ENCODE measurements around the gene SLC7A1. TPM values are rescaled to one million over a fixed set of nuclear protein-coding genes. Genes with fewer than 3 reads are reported as not detected.

The SLC7A1 gene
- total and polyA plus RNA-seq, 2 of the 13 experiments (the other 11 are each of a cell fraction or from before 2014, with no cell fraction given): 14.5 to 15.3 TPM

DNA sequence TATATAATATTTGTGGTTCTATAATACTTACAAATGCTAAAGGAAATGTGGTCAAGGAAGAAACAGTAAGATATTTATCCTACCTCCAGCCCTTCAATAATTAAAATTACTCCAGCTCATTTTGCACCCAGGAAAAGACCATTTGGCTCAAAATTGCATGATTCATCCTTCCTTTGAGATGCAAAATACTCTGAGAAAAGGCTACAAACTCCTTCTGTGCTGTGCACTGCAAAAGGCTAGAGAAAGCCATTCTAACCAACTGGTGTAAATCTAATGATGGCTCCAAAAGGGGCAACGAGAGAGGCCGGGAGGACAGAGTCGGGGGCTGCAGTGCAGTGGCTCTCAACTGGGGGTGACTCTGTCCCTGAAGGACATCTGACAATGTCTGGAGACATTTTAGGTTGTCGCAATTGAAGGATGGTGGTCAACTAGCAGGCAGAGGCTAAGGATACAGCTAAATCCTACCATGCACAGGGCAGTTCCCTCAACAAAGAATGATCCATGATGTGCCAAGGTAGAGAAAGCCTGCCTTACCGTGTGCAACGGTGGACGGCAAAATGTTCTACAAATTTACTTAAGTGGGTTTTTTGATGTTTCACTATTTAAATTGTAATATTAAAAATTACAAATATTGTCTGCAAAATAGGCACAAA lies 32.6 kb downstream of the SLC7A1 start:
- 98% methylated on average over 7 of the region's 7 CpGs for WGBS (ENCODE audit: low lambda C conversion rate)
- no peak for DNase-seq (ENCODE audit: low spot score)
- Histone ChIP-seq H3K4me1 (ENCODE audit: insufficient read depth, low read length) (peaks cover 9% of the 10 kb centered on the region; the same call in 1 of the 2 replicates), H3K4me2 (ENCODE audit: low read depth, low read length) (no peak overlapping the region), H3K27ac (ENCODE audit: extremely low read length, insufficient read depth, low read length) (no peak overlapping the region), H3K36me3 (replicated peaks in 1 of 2; ENCODE audit: control insufficient read depth in 1 of 2, insufficient read depth in 2 of 2, low read length in 2 of 2) (no peaks in the 10 kb centered on the region; a peak in 1 of 5 replicates), H3K9me3 (ENCODE audit: low read length) (no peaks in the 10 kb centered on the region), H3K9ac (ENCODE audit: insufficient read depth, low read depth, low read length) (no peak overlapping the region), H3K27me3 (ENCODE audit: control insufficient read depth in 1 of 2, insufficient read depth in 2 of 2, low read length in 2 of 2) (no peaks in the 10 kb centered on the region), H2AFZ (ENCODE audit: low read length) (no peak overlapping the region), H3K4me3 (replicated peaks in 1 of 3; ENCODE audit: insufficient read depth in 1 of 3, low read depth in 2 of 3, low read length in 3 of 3) (no peak overlapping the region), H4K20me1 (ENCODE audit: insufficient read depth, low read length) (peaks cover 51% of the 10 kb centered on the region), H3K79me2 (ENCODE audit: insufficient read depth, low read length) (peaks cover 71% of the 10 kb centered on the region)
- BruUV-seq (replicated peaks): no TSS peak
- no peak for ATAC-seq
- intact Hi-C loops (cut with micrococcal nuclease; ENCODE audit: unreplicated experiment) (no loop called here), in situ Hi-C loops (cut with HindIII; ENCODE audit: extremely low pct_ligation_motif_present, low pct_unique_long_range_greater_than_20kb) (no loop called here)
- ChIA-PET POLR2A (no interaction called here), CTCF (ENCODE audit: low intra/inter-chr PET ratio, low total read pairs) (no interaction called here)
- no peak for FAIRE-seq
- TF ChIP-seq, protein P1, sequence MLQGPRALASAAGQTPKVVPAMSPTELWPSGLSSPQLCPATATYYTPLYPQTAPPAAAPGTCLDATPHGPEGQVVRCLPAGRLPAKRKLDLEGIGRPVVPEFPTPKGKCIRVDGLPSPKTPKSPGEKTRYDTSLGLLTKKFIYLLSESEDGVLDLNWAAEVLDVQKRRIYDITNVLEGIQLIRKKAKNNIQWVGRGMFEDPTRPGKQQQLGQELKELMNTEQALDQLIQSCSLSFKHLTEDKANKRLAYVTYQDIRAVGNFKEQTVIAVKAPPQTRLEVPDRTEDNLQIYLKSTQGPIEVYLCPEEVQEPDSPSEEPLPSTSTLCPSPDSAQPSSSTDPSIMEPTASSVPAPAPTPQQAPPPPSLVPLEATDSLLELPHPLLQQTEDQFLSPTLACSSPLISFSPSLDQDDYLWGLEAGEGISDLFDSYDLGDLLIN (CRISPR knock-in tag; IDR thresholded peaks at IDR 0.05; ENCODE audit: borderline replicate concordance): no peak
- TF ChIP-seq, protein P2, sequence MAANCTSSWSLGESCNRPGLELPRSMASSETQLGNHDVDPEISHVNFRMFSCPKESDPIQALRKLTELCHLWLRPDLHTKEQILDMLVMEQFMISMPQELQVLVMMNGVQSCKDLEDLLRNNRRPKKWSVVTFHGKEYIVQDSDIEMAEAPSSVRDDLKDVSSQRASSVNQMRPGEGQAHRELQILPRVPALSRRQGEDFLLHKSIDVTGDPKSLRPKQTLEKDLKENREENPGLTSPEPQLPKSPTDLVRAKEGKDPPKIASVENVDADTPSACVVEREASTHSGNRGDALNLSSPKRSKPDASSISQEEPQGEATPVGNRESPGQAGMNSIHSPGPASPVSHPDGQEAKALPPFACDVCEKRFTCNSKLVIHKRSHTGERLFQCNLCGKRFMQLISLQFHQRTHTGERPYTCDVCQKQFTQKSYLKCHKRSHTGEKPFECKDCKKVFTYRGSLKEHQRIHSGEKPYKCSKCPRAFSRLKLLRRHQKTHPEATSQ (CRISPR knock-in tag; IDR thresholded peaks at IDR 0.05; ENCODE audit: borderline replicate concordance): no peak
- TF ChIP-seq PPARG (CRISPR knock-in tag; conservative IDR thresholded peaks at IDR 0.05) (no peak), PCBP2 (optimal IDR thresholded peaks at IDR 0.05; ENCODE audit: low read depth, low read length, poor library complexity, severe bottlenecking) (no peak), ZNF12 (CRISPR knock-in tag; IDR thresholded peaks at IDR 0.05) (no peak), SIN3A (IDR thresholded peaks at IDR 0.05; ENCODE audit: borderline replicate concordance, low read depth, low read length) (no peak), RFX5 (IDR thresholded peaks at IDR 0.05; ENCODE audit: low read depth, low read length) (no peak), ZNF768 (CRISPR knock-in tag; IDR thresholded peaks at IDR 0.05) (no peak), ZNF33A (CRISPR knock-in tag; IDR thresholded peaks at IDR 0.05; ENCODE audit: borderline replicate concordance) (no peak), GATA4 (IDR thresholded peaks at IDR 0.05; ENCODE audit: borderline replicate concordance, low read depth) (no peak)
- TF ChIP-seq, protein P3, sequence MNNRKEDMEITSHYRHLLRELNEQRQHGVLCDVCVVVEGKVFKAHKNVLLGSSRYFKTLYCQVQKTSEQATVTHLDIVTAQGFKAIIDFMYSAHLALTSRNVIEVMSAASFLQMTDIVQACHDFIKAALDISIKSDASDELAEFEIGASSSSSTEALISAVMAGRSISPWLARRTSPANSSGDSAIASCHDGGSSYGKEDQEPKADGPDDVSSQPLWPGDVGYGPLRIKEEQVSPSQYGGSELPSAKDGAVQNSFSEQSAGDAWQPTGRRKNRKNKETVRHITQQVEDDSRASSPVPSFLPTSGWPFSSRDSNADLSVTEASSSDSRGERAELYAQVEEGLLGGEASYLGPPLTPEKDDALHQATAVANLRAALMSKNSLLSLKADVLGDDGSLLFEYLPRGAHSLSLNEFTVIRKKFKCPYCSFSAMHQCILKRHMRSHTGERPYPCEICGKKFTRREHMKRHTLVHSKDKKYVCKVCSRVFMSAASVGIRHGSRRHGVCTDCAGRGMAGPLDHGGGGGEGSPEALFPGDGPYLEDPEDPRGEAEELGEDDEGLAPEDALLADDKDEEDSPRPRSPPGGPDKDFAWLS (CRISPR knock-in tag; IDR thresholded peaks at IDR 0.05; ENCODE audit: borderline replicate concordance): no peak
- TF ChIP-seq, protein P4, sequence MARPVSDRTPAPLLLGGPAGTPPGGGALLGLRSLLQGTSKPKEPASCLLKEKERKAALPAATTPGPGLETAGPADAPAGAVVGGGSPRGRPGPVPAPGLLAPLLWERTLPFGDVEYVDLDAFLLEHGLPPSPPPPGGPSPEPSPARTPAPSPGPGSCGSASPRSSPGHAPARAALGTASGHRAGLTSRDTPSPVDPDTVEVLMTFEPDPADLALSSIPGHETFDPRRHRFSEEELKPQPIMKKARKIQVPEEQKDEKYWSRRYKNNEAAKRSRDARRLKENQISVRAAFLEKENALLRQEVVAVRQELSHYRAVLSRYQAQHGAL (CRISPR knock-in tag; IDR thresholded peaks at IDR 0.05; ENCODE audit: not compliant biosample characterization): no peak
- TF ChIP-seq, protein P5, sequence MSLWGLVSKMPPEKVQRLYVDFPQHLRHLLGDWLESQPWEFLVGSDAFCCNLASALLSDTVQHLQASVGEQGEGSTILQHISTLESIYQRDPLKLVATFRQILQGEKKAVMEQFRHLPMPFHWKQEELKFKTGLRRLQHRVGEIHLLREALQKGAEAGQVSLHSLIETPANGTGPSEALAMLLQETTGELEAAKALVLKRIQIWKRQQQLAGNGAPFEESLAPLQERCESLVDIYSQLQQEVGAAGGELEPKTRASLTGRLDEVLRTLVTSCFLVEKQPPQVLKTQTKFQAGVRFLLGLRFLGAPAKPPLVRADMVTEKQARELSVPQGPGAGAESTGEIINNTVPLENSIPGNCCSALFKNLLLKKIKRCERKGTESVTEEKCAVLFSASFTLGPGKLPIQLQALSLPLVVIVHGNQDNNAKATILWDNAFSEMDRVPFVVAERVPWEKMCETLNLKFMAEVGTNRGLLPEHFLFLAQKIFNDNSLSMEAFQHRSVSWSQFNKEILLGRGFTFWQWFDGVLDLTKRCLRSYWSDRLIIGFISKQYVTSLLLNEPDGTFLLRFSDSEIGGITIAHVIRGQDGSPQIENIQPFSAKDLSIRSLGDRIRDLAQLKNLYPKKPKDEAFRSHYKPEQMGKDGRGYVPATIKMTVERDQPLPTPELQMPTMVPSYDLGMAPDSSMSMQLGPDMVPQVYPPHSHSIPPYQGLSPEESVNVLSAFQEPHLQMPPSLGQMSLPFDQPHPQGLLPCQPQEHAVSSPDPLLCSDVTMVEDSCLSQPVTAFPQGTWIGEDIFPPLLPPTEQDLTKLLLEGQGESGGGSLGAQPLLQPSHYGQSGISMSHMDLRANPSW (CRISPR knock-in tag; IDR thresholded peaks at IDR 0.05; ENCODE audit: borderline replicate concordance): no peak
